Gastrocnemius medialis (tissue), 4 donors: Measurements from ENCODE around the gene UBR4.

ENCODE experiments used
- CTCF ChIP-seq, 5 experiments: fragments of 450-650 bp in 3 of 5; fragments of 200-600 bp in 2 of 5; sonication (generic) in 2 of 5; IDR thresholded peaks in 4 of 5; conservative IDR thresholded peaks in 1 of 5; 1 replicate in 4 of 5; 2 replicates in 1 of 5; pipeline ENCODE4 v1.5.1; 2016 to 2019; ENCODE audit warnings: antibody characterized with exemption in 5 of 5, mild to moderate bottlenecking in 3 of 5, moderate library complexity in 3 of 5
- POLR2A ChIP-seq, 2 donors: fragments of 450-650 bp; IDR thresholded peaks; one replicate each; pipeline ENCODE4 v1.6.1; 2017; ENCODE audit warnings: antibody characterized with exemption in 2 of 2, mild to moderate bottlenecking in 2 of 2, moderate library complexity in 2 of 2

- TF ChIP-seq CTCF (IDR thresholded peaks at IDR 0.05 in 4 of 5, conservative IDR thresholded peaks at IDR 0.05 in 1 of 5) = no peak
- TF ChIP-seq POLR2A (IDR thresholded peaks at IDR 0.05) = no peak
These were observed 10.0 kb downstream of the UBR4 start for GRCh38 chr1:19199969-19200604.
